SU-DHL-6 (cell line): Measurements from ENCODE around the gene DOCK1.

Experiments used
- H2AFZ ChIP-seq: fragments of 200-600 bp; sonication (generic); 2 replicates; pipeline ENCODE4 v1.6.1; 2014; ENCODE audit warnings: low read depth, mild to moderate bottlenecking, moderate library complexity, mixed read lengths, antibody characterized with exemption, low read length; ENCODE audit not compliant: severe bottlenecking
- H3F3A ChIP-seq: fragments of 200-600 bp; shearing (Covaris generic); 2 replicates; pipeline ENCODE4 v1.6.0; 2016; ENCODE audit warnings: antibody characterized with exemption, mild to moderate bottlenecking; ENCODE audit not compliant: insufficient read depth
- H3K27ac ChIP-seq: fragments of 200-600 bp; sonication (generic); 2 replicates; pipeline ENCODE4 v1.5.1; 2016; ENCODE audit warnings: low read depth, mild to moderate bottlenecking, low read length, moderate library complexity, mixed read lengths
- H3K27me3 ChIP-seq: fragments of 200-600 bp; sonication (generic), shearing (Covaris generic); 2 replicates; pipeline ENCODE4 v1.6.0; 2014; ENCODE audit warnings: mild to moderate bottlenecking, low read length
- H3K36me3 ChIP-seq: fragments of 200-600 bp; sonication (generic); 2 replicates; pipeline ENCODE4 v1.6.1; 2014; ENCODE audit warnings: mild to moderate bottlenecking, low read length, mixed read lengths
- H3K4me2 ChIP-seq: fragments of 300-600, 200-600 bp; shearing (Covaris generic), sonication (generic); 2 replicates; pipeline ENCODE4 v1.6.0; 2014; ENCODE audit warnings: low read length, low read depth, mild to moderate bottlenecking; ENCODE audit not compliant: poor library complexity, severe bottlenecking
- H3K4me3 ChIP-seq: fragments of 200-600 bp; sonication (generic); 2 replicates; pipeline ENCODE4 v1.5.1; 2014; ENCODE audit warnings: antibody characterized with exemption, low read length, mild to moderate bottlenecking, mixed read lengths; ENCODE audit not compliant: insufficient read depth, poor library complexity, severe bottlenecking
- H3K79me2 ChIP-seq: fragments of 200-600 bp; sonication (generic); 2 replicates; pipeline ENCODE4 v1.6.1; 2014; ENCODE audit warnings: mild to moderate bottlenecking, low read length, moderate library complexity; ENCODE audit not compliant: insufficient read depth
- H3K9ac ChIP-seq: fragments of 200-600 bp; sonication (generic); 2 replicates; pipeline ENCODE4 v1.7.0; 2014; ENCODE audit warnings: mild to moderate bottlenecking, low read length
- H3K9me2 ChIP-seq: fragments of 200-600 bp; sonication (generic); replicated peaks from 2 replicates; pipeline ENCODE4 v1.6.1; 2014; ENCODE audit warnings: low read length; ENCODE audit not compliant: insufficient read depth
- H3K9me3 ChIP-seq: fragments of 200-600 bp; sonication (generic); 2 replicates; pipeline ENCODE4 v1.6.1; 2014; ENCODE audit warnings: low read length, mixed read lengths; ENCODE audit not compliant: insufficient read depth
- H4K20me1 ChIP-seq: fragments of 200-600 bp; sonication (generic); 2 replicates; pipeline ENCODE4 v1.6.1; 2014; ENCODE audit warnings: low read depth, mild to moderate bottlenecking, antibody characterized with exemption, low read length, moderate library complexity, mixed read lengths
- CTCF ChIP-seq: fragments of 200-600 bp; sonication (generic); IDR thresholded peaks from one replicate; pipeline ENCODE4 v1.5.1; 2017; ENCODE audit warnings: antibody characterized with exemption, mild to moderate bottlenecking, low read length, moderate library complexity; ENCODE audit not compliant: insufficient read depth, poor library complexity, severe bottlenecking
- EZH2phosphoT487 ChIP-seq: fragments of 200-600 bp; sonication (generic), shearing (Covaris generic); conservative IDR thresholded peaks from 2 replicates; pipeline ENCODE4 v1.6.1; 2018; ENCODE audit warnings: mild to moderate bottlenecking, antibody characterized with exemption, low read length, moderate library complexity, mixed read lengths

Gene DOCK1

GRCh38 chr10:127252818-127253217 is 347.6 kb downstream of the DOCK1 start:
- Histone ChIP-seq H3F3A (no peaks in the 10 kb centered on the region), H3K4me3 (no peak overlapping the region), H3K4me2 (no peak overlapping the region), H3K9me3 (peaks cover 6% of the 10 kb centered on the region; the same call in 1 of the 2 replicates), H3K9me2 (no peaks in the 10 kb centered on the region), H3K27ac (no peak overlapping the region), H4K20me1 (no peaks in the 10 kb centered on the region), H3K27me3 (no peaks in the 10 kb centered on the region), H2AFZ (no peak overlapping the region), H3K36me3 (no peaks in the 10 kb centered on the region), H3K9ac (no peak overlapping the region), H3K79me2 (no peaks in the 10 kb centered on the region)
- TF ChIP-seq CTCF, result no peak

- no peaks in the 10 kb centered on the region for H3K27me3 ChIP-seq
- no peak overlapping the region for H3K4me3 ChIP-seq
- H4K20me1 ChIP-seq, result no peaks in the 10 kb centered on the region
- no peaks in the 10 kb centered on the region for H3F3A ChIP-seq
- no peak overlapping the region for H2AFZ ChIP-seq
- no peaks in the 10 kb centered on the region for H3K9me2 ChIP-seq
- no peak overlapping the region for H3K4me2 ChIP-seq
- no peaks in the 10 kb centered on the region for H3K79me2 ChIP-seq
- no peaks in the 10 kb centered on the region for H3K36me3 ChIP-seq
- no peak overlapping the region for H3K27ac ChIP-seq
- no peak overlapping the region for H3K9ac ChIP-seq
- TF ChIP-seq EZH2phosphoT487 (no peak), CTCF (no peak)
- H3K9me3 ChIP-seq, result peaks cover 6% of the 10 kb centered on the region; the same call in 1 of the 2 replicates
These were observed 349.0 kb downstream of the DOCK1 start for GRCh38 chr10:127254276-127254675.

GRCh38 chr10:127257395-127257794 is 352.2 kb downstream of the DOCK1 start:
- H3F3A ChIP-seq, result no peaks in the 10 kb centered on the region
- no peak overlapping the region for H2AFZ ChIP-seq
- no peaks in the 10 kb centered on the region for H3K79me2 ChIP-seq
- no peak overlapping the region for H3K4me3 ChIP-seq
- no peaks in the 10 kb centered on the region for H4K20me1 ChIP-seq
- H3K36me3 ChIP-seq, result no peaks in the 10 kb centered on the region
- no peak overlapping the region for H3K27ac ChIP-seq
- no peak overlapping the region for H3K4me2 ChIP-seq
- peaks cover 6% of the 10 kb centered on the region; the same call in 1 of the 2 replicates for H3K9me3 ChIP-seq
- H3K27me3 ChIP-seq, result no peaks in the 10 kb centered on the region
- TF ChIP-seq CTCF, result no peak
- no peak for TF ChIP-seq EZH2phosphoT487
- H3K9ac ChIP-seq, result no peak overlapping the region
- no peaks in the 10 kb centered on the region for H3K9me2 ChIP-seq

- H3K4me2 ChIP-seq, result no peak overlapping the region
- no peak overlapping the region for H3K4me3 ChIP-seq
- no peaks in the 10 kb centered on the region for H3K36me3 ChIP-seq
- H3K9ac ChIP-seq, result no peak overlapping the region
- no peaks in the 10 kb centered on the region for H4K20me1 ChIP-seq
- H3K27me3 ChIP-seq, result no peaks in the 10 kb centered on the region
- H3K9me2 ChIP-seq, result no peaks in the 10 kb centered on the region
- no peak overlapping the region for H3K27ac ChIP-seq
- no peaks in the 10 kb centered on the region; the same call in 1 of the 2 replicates for H3K9me3 ChIP-seq
- H3F3A ChIP-seq, result no peaks in the 10 kb centered on the region
- no peak for TF ChIP-seq CTCF
- TF ChIP-seq EZH2phosphoT487, result no peak
- no peak overlapping the region for H2AFZ ChIP-seq
- no peaks in the 10 kb centered on the region for H3K79me2 ChIP-seq
These were observed 354.1 kb downstream of the DOCK1 start for GRCh38 chr10:127259347-127259746.
